A673 (cell line): ENCODE measurements around the gene ADGRL3.
"Not testable (repeated sequence)": the region's sequence is repeated elsewhere in the genome, so short reads cannot be mapped to it uniquely, and the experiment has no call there.

Experiments
- CTCF ChIP-seq: fragments of 300-800, 200-600 bp; sonication (generic); conservative IDR thresholded peaks from 2 replicates; pipeline ENCODE4 v1.5.1; 2017; ENCODE audit warnings: low read depth, mild to moderate bottlenecking, antibody characterized with exemption, low read length, moderate library complexity, mixed read lengths
- EZH2 ChIP-seq: fragments of 200-600 bp; sonication (generic); IDR thresholded peaks from 2 replicates; pipeline ENCODE4 v1.6.1; 2017; ENCODE audit warnings: borderline replicate concordance, low read depth, mild to moderate bottlenecking, mixed read lengths, antibody characterized with exemption, low read length; ENCODE audit not compliant: poor library complexity, severe bottlenecking

DNA sequence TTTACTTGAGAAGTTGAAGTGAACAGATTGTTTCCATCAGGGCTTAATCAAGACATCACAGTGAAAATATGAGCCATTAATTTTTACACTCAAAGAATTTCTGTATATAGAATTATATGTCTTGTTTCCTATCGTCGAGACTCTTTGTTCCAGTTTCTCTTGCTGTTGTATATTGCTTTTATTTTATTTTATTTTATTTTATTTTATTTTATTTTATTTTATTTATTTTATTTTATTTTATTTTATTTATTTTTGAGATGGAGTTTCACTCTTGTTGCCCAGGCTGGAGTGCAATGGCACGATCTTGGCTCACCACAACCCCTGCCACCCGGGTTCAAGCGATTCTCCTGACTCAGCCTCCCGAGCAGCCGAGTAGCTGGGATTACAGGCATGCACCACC lies 786.8 kb downstream of the ADGRL3 start:
- TF ChIP-seq CTCF, EZH2: not testable (repeated sequence)
